Activated naive CD4-positive, alpha-beta T cell treated with anti-CD3 and anti-CD28 coated beads for 36 hours (primary cell): ENCODE results near the gene ARMH1. TPM values are rescaled to one million over a fixed set of nuclear protein-coding genes. Genes with fewer than 3 reads are reported as not detected.
"Not testable (repeated sequence)": the region's sequence is repeated elsewhere in the genome, so short reads cannot be mapped to it uniquely, and the experiment has no call there.

Source experiments
- CTCF ChIA-PET: fragments of 350-600 bp; sonication (Branson Sonifier 250); formaldehyde crosslinking; loops from one replicate; lab custom pipeline; 2021; ENCODE audit warnings: antibody characterized with exemption; lab: Charles Lee
- DNase-seq: peaks from one replicate; pipeline ENCODE4 v3.0.0-alpha.2; 2020
- H3K27ac Mint-ChIP-seq: one replicate; pipeline ENCODE4 v1.8.0; 2021; ENCODE audit warnings: mild to moderate bottlenecking, mixed read lengths
- H3K27me3 Mint-ChIP-seq: one replicate; pipeline ENCODE4 v1.8.0; 2021; ENCODE audit warnings: low read depth, mixed read lengths
- H3K36me3 Mint-ChIP-seq: one replicate; pipeline ENCODE4 v1.8.0; 2021; ENCODE audit warnings: low read depth, mixed read lengths
- H3K4me1 Mint-ChIP-seq: one replicate; pipeline ENCODE4 v1.8.0; 2021; ENCODE audit warnings: low read depth, mixed read lengths
- H3K4me3 Mint-ChIP-seq: one replicate; pipeline ENCODE4 v1.8.0; 2021; ENCODE audit warnings: mild to moderate bottlenecking, moderate library complexity, mixed read lengths
- H3K9me3 Mint-ChIP-seq: one replicate; pipeline ENCODE4 v1.8.0; 2021; ENCODE audit warnings: mixed read lengths
- intact Hi-C: fragments of 100-400 bp; cut with micrococcal nuclease; formaldehyde crosslinking; loops from one replicate; pipeline ENCODE4 v1.15.1; 2023
- total RNA-seq, 2 experiments: library from RNA; stranded (reverse); gene quantifications; one replicate each; pipeline ENCODE4 v1.2.3, GENCODE V29; 2021

Gene ARMH1
- total RNA-seq, 2 experiments from 2014 or later: 143 to 155 TPM

DNA sequence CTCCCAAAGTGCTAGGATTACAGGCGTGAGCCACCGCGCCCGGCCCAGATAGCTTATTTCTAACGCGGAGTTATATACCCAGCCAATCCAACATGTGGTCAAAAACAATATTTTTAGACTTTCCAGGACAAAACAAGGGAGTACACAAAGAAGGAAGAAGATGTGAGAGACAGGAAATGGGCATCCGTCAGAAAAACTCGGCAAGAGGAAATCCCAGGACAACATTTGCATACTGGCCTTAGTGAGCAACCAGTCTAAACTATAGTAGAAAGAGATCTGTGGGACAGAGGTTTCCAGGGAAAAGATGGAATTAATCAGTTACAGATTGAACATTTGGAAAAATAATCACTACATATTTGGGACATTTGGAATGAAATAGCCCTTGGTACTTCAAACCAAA, 11.4 kb downstream of the ARMH1 start:
- DNase-seq: no peak
- H3K4me1 Mint-ChIP-seq: peaks cover 6% of the 10 kb centered on the region
- intact Hi-C loops: no loop called here
- CTCF ChIA-PET: interaction anchor here (0.7 to 1.4 kb wide), 2 partner anchors 9 to 33 kb away, joined by 3 read pairs; no protein-coding TSS in a partner anchor
- H3K27ac Mint-ChIP-seq: no peak overlapping the region
- no peaks in the 10 kb centered on the region for H3K27me3 Mint-ChIP-seq
- H3K9me3 Mint-ChIP-seq: no peaks in the 10 kb centered on the region
- H3K36me3 Mint-ChIP-seq: no peaks in the 10 kb centered on the region
- H3K4me3 Mint-ChIP-seq: no peak overlapping the region

DNA sequence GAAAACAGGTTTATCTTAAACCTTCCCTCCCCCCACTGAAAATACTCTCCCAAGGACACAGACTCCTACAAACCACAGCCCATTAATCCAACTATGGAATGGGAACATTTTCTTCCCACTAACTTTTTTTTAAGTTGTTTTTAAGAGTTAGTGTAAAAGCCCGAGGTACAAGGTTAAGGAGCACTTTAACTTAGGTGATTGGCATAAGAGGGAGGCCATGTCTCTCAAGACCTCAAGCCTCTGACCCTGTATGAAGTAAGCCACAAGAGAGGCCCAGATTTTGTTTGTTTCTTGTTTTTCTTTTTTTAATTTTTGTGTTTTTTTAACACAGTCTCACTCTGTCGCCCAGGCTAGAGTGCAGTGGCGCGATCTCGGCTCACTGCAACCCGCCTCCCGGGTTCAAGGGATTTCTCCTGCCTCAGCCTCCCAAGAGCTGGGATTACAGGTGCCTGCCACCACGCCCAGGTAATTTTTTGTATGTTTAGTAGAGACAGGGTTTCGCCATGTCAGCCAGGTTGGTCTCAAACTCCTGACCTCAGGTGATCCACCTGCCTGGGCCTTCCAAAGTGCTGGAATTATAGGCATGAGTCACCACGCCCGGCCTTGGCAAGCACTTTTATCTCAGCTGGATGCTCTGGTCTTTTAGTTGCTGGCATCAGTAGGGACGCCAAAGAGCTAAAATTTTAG, 14.4 kb downstream of the ARMH1 start:
- CTCF ChIA-PET: interaction anchor here (0.7 kb wide), 1 partner anchor 779 kb away, joined by 3 read pairs; no protein-coding TSS in a partner anchor
- Mint-ChIP-seq H3K9me3 (no peaks in the 10 kb centered on the region), H3K27me3 (no peaks in the 10 kb centered on the region), H3K27ac (no peak overlapping the region), H3K4me1 (peaks cover 10% of the 10 kb centered on the region), H3K4me3 (no peak overlapping the region), H3K36me3 (no peaks in the 10 kb centered on the region)
- DNase-seq: no peak
- intact Hi-C loops: no loop called here

DNA sequence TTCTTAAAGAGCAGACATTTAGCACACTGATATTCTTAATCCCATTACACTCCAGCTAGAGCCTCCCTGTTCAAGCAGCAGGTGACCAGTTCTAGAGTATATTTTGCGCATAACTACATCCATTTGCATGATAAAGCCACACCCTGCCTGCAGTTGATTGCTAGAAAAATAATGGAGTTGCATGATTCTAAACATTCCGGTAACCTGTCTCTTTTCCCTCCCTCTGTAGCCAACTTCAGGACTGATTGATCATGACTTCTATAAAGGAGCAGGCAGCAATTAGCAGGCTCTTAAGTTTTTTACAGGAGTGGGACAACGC, 14.9 kb downstream of the ARMH1 start:
- H3K9me3 Mint-ChIP-seq: no peaks in the 10 kb centered on the region
- H3K36me3 Mint-ChIP-seq: no peaks in the 10 kb centered on the region
- no peak overlapping the region for H3K27ac Mint-ChIP-seq
- no peaks in the 10 kb centered on the region for H3K27me3 Mint-ChIP-seq
- H3K4me3 Mint-ChIP-seq: no peak overlapping the region
- DNase-seq: no peak
- H3K4me1 Mint-ChIP-seq: peaks cover 8% of the 10 kb centered on the region
- CTCF ChIA-PET: interaction anchor here (0.7 kb wide), 1 partner anchor 779 kb away, joined by 3 read pairs; no protein-coding TSS in a partner anchor
- intact Hi-C loops: no loop called here

DNA sequence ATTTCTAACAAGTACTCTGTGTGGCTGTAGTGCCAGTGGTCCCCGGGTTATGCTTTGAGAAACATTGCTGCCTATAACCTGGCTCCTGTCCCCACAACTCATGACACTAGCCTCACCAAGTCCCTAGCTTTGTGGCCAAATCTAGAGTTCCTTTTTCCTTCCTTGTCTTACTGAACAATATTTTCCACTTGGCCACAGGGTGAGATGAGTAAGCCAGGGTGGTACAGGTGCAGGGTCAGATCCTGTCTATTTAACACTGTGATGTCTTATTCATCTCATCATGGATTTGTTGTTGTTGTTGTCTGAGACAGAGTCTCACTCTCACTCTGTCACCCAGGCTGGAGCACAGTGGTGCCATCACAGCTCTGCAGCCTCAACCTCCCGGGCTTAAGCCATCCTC, 18.6 kb downstream of the ARMH1 start:
- no peaks in the 10 kb centered on the region for H3K36me3 Mint-ChIP-seq
- no peaks in the 10 kb centered on the region for H3K9me3 Mint-ChIP-seq
- H3K27me3 Mint-ChIP-seq: no peaks in the 10 kb centered on the region
- H3K27ac Mint-ChIP-seq: no peak overlapping the region
- DNase-seq: no peak
- H3K4me3 Mint-ChIP-seq: no peak overlapping the region
- H3K4me1 Mint-ChIP-seq: peaks cover 27% of the 10 kb centered on the region
- CTCF ChIA-PET: interaction anchor here (0.6 to 2.0 kb wide), 2 partner anchors 11 to 40 kb away, joined by 3 to 6 read pairs; no protein-coding TSS in a partner anchor
- intact Hi-C loops: no loop called here

DNA sequence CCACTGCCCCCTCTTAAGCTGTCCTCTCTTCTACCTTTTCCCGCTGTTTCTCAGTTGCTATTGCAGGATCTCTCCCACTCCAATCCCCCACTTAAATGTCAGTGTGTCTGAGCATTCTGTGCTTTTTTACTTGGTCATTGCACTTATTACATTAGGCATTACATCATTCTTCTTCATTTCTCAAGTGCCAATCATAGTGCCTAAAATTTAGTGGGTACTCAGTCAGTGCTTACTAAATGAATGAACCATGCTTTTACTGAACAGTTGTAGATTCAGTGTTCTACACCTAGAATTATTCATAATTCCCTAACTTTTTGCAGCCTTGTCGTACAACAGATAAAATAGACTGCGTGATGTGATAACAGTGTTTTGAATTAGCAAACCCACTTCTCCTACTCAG, 19.4 kb downstream of the ARMH1 start:
- H3K36me3 Mint-ChIP-seq: no peaks in the 10 kb centered on the region
- DNase-seq: no peak
- CTCF ChIA-PET: no interaction called here
- no peak overlapping the region for H3K27ac Mint-ChIP-seq
- no peak overlapping the region for H3K4me3 Mint-ChIP-seq
- no peaks in the 10 kb centered on the region for H3K27me3 Mint-ChIP-seq
- H3K9me3 Mint-ChIP-seq: no peaks in the 10 kb centered on the region
- intact Hi-C loops: no loop called here
- H3K4me1 Mint-ChIP-seq: peaks cover 29% of the 10 kb centered on the region

DNA sequence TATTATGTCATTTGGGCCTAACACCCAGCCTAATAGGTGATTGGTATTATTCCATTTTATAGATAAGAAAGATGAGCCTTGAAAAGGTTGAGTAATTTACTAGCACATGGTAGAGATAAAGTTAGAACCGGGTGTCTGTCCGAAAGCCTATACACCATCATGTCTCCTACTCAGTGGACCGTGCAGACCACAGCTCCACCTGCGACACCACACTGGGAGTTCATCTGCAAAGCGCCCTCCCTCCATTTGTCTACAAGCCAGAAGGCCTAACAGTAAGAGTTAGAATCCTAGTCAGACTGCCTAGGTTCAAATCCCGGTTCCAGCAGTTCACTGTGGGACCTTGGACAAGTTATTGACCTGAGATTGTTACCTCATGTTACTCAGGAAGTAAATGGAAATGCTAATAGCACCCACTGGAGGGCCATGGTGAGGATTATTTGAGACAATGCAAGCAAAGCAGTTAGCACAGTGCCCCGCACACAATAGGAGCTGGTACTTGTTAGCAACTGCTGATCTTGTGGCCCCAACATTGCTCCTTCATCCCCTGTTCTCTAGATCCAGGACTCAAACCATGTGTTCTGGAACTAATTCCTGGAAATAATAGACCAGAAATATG, 20.5 kb downstream of the ARMH1 start:
- CTCF ChIA-PET: interaction anchor here (0.6 kb wide), 1 partner anchor 38 kb away, joined by 3 read pairs; no protein-coding TSS in a partner anchor
- no peaks in the 10 kb centered on the region for H3K9me3 Mint-ChIP-seq
- no peak overlapping the region for H3K27ac Mint-ChIP-seq
- intact Hi-C loops: no loop called here
- H3K27me3 Mint-ChIP-seq: no peaks in the 10 kb centered on the region
- no peaks in the 10 kb centered on the region for H3K36me3 Mint-ChIP-seq
- no peak for DNase-seq
- H3K4me3 Mint-ChIP-seq: no peak overlapping the region
- H3K4me1 Mint-ChIP-seq: peaks cover 29% of the 10 kb centered on the region

DNA sequence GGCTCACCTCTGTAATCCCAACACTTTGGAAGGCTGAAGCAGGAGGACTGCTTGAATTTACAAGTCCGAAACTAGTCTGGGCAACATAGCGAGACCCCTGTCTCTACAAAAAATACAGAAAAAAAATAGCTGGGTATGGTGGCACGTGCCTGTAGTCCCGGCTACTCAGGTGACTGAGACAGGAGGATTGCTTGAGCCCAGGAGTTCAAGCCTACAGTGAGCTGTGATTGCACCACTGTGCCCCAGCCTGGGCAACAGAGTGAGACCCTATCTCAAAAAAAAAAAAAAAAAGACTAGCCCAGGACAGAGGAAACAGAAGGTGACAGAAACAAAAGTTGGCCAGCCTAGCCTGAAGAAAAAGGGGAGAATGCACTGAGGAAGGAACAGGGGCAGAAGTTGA, 21.2 kb downstream of the ARMH1 start:
- H3K27ac Mint-ChIP-seq: no peak overlapping the region
- no peak for DNase-seq
- CTCF ChIA-PET: interaction anchor here (0.6 to 2.2 kb wide), 4 partner anchors 33 to 140 kb away, joined by 3 to 19 read pairs (median 6); no protein-coding TSS in a partner anchor
- no peaks in the 10 kb centered on the region for H3K27me3 Mint-ChIP-seq
- H3K36me3 Mint-ChIP-seq: no peaks in the 10 kb centered on the region
- intact Hi-C loops: no loop called here
- H3K4me1 Mint-ChIP-seq: peaks cover 29% of the 10 kb centered on the region
- no peak overlapping the region for H3K4me3 Mint-ChIP-seq
- no peaks in the 10 kb centered on the region for H3K9me3 Mint-ChIP-seq

DNA sequence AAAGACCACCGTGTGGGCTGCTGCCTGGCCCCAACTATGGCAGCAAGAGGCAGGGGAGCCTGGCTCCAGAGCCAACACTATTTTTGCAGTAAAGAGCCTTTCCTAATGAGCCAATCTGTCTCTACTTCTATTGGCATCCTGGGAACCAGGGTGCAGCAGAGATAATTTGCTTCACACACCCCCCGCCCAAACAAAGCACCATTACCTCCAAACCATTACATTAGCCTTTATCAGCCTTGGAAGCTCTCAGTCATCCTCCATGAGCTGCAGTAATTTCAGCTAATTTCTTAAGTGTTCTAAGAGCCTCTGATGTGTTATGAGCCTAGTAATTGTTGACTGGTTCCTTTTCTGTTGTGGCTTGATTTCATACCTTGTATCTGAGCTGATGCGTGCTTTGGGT, 21.6 kb downstream of the ARMH1 start:
- CTCF ChIA-PET: interaction anchor here (0.9 to 2.2 kb wide), 8 partner anchors 11 to 140 kb away, joined by 3 to 19 read pairs (median 5); no protein-coding TSS in a partner anchor
- no peak for DNase-seq
- Mint-ChIP-seq H3K27me3 (no peaks in the 10 kb centered on the region), H3K27ac (no peak overlapping the region), H3K4me3 (no peak overlapping the region), H3K4me1 (peaks cover 29% of the 10 kb centered on the region), H3K36me3 (no peaks in the 10 kb centered on the region), H3K9me3 (no peaks in the 10 kb centered on the region)
- intact Hi-C loops: no loop called here

DNA sequence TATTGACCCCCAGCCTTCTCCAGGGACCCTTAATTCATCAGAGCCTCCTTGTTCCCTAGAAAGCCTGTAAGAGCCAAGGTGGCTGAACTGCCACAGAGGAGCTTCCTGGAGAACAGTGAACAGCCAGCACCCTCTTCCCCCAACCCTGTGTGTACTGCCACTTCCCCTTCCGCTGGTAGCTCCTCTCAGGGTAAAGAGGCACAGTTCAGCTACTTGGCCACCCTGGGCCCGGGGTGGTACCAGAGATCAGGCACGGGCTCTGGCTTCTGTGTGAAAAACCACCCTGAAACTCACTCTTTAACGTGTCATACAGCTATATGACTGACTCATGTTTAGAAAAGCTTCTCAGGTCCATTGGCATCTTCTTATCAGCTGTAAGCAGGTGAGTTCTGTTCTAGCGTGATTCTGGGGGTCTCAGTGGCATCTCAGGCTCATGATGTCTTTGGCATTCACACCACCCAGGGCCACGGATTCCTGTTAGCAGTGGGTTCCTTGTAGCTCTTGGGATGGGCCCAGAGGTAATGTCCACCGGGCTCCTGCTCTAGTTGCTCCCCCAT, 22.4 kb downstream of the ARMH1 start:
- Mint-ChIP-seq H3K27me3 (no peaks in the 10 kb centered on the region), H3K9me3 (no peaks in the 10 kb centered on the region), H3K36me3 (no peaks in the 10 kb centered on the region), H3K4me1 (peaks cover 29% of the 10 kb centered on the region), H3K4me3 (no peak overlapping the region), H3K27ac (peak overlapping the region; percentile 63)
- CTCF ChIA-PET: interaction anchor here (0.6 to 2.2 kb wide), 12 partner anchors 10 to 522 kb away, joined by 3 to 19 read pairs (median 4); no protein-coding TSS in a partner anchor
- intact Hi-C loops: no loop called here
- DNase-seq: peak; percentile 74

DNA sequence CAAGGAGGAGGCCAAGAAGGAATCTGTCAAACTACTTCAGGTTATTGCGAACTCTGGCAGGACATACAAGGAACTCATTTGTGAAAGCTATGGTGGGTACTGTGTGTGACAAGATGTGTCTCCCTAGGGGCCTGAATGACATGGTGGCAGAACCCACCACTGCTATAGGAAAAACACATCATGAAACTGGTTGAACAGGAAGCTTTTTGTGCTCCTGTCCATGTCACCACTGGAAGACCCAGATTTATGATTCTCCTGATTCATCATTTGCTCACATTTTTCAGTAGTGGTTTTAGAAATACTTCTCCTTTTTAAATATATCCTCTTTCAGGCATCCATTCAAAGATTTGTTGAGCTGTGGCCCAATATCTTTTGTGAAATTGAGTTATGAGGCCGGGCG, 23.6 kb downstream of the ARMH1 start:
- DNase-seq: no peak
- H3K27me3 Mint-ChIP-seq: no peaks in the 10 kb centered on the region
- no peak overlapping the region for H3K27ac Mint-ChIP-seq
- H3K4me3 Mint-ChIP-seq: no peak overlapping the region
- H3K4me1 Mint-ChIP-seq: peaks cover 29% of the 10 kb centered on the region
- no peaks in the 10 kb centered on the region for H3K9me3 Mint-ChIP-seq
- intact Hi-C loops: no loop called here
- no peaks in the 10 kb centered on the region for H3K36me3 Mint-ChIP-seq
- CTCF ChIA-PET: interaction anchor here (2.1 kb wide), 1 partner anchor 9 kb away, joined by 7 read pairs; no protein-coding TSS in a partner anchor

DNA sequence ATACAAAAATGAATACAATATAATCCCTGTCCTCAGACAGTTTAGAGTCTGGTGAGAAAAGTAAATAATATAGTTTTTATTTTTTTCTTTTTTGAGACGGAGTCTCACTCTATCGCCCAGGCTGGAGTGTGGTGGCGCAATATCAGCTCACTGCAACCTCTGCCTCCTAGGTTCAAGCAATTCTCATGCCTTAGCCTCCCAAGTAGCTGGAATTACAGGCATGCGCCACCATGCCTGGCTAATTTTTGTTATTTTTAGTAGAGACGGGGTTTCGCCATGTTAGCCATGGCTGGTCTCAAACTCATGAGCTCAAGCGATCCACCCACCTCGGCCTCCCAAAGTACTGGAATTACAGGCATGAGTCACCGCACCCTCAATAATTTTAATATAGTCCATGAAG, 24.9 kb downstream of the ARMH1 start:
- H3K9me3 Mint-ChIP-seq: not testable (repeated sequence)

DNA sequence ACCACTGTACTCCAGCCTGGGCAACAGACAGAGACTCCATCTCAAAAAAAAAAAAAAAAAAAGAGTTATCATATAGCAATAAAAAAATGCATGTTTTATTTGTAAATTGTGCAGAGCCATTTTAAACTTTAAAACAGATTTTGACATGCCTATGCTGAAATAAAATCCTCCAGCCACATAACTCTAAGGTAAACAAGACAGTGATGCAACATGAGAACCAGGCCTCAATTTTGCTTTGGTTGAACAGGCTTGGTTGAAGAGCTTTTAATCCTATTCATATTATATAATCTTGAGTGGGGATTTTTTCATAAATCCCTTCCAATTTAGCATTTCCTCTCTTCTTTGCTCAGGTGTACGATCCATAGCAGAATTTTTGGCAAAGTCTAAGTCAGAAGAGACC, 26.1 kb downstream of the ARMH1 start:
- H3K27ac Mint-ChIP-seq: no peak overlapping the region
- H3K36me3 Mint-ChIP-seq: no peaks in the 10 kb centered on the region
- H3K4me3 Mint-ChIP-seq: no peak overlapping the region
- CTCF ChIA-PET: no interaction called here
- intact Hi-C loops: no loop called here
- no peaks in the 10 kb centered on the region for H3K27me3 Mint-ChIP-seq
- peaks cover 26% of the 10 kb centered on the region for H3K4me1 Mint-ChIP-seq
- no peaks in the 10 kb centered on the region for H3K9me3 Mint-ChIP-seq
- no peak for DNase-seq

More for the DNA sequence above, 24.9 kb downstream of the ARMH1 start:
- H3K27me3 Mint-ChIP-seq, H3K27ac Mint-ChIP-seq, DNase-seq, H3K36me3 Mint-ChIP-seq, intact Hi-C loops, H3K4me3 Mint-ChIP-seq: not testable (repeated sequence)
- H3K4me1 Mint-ChIP-seq: peaks cover 26% of the 10 kb centered on the region
- CTCF ChIA-PET: interaction anchor here (2.1 kb wide), 1 partner anchor 8 kb away, joined by 7 read pairs; no protein-coding TSS in a partner anchor
